ENCODE data around the gene TEX264. TPM values are rescaled to one million over a fixed set of nuclear protein-coding genes. Genes with fewer than 3 reads are reported as not detected.
A peak's percentile ranks its signal among the peaks of the same experiment; 100 is the strongest.

Gene TEX264, protein sequence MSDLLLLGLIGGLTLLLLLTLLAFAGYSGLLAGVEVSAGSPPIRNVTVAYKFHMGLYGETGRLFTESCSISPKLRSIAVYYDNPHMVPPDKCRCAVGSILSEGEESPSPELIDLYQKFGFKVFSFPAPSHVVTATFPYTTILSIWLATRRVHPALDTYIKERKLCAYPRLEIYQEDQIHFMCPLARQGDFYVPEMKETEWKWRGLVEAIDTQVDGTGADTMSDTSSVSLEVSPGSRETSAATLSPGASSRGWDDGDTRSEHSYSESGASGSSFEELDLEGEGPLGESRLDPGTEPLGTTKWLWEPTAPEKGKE
- total RNA-seq (2021) (44.3 and 53.0 TPM in 2 replicates), Bru-seq, nascent RNA (percentile 59 among the genes with signal in this experiment), BruChase-seq, experiment 1, labeled RNA remaining after a 2-hour chase (percentile 56 among the genes with signal in this experiment), BruChase-seq, experiment 2, labeled RNA remaining after a 6-hour chase (percentile 64 among the genes with signal in this experiment)
- long read RNA-seq, transcript TEX264-213 (4 exons, 800 nt), result minor isoform, 10 of 131 reads
- long read RNA-seq, transcript TEX264-201 (5 exons, 1,340 nt), result major isoform, 86 of 131 reads
- long read RNA-seq, partial matches to known transcripts, result 3 of 131 reads
- long read RNA-seq, other reads (novel, unspliced or antisense), result 17 of 131 reads

DNA sequence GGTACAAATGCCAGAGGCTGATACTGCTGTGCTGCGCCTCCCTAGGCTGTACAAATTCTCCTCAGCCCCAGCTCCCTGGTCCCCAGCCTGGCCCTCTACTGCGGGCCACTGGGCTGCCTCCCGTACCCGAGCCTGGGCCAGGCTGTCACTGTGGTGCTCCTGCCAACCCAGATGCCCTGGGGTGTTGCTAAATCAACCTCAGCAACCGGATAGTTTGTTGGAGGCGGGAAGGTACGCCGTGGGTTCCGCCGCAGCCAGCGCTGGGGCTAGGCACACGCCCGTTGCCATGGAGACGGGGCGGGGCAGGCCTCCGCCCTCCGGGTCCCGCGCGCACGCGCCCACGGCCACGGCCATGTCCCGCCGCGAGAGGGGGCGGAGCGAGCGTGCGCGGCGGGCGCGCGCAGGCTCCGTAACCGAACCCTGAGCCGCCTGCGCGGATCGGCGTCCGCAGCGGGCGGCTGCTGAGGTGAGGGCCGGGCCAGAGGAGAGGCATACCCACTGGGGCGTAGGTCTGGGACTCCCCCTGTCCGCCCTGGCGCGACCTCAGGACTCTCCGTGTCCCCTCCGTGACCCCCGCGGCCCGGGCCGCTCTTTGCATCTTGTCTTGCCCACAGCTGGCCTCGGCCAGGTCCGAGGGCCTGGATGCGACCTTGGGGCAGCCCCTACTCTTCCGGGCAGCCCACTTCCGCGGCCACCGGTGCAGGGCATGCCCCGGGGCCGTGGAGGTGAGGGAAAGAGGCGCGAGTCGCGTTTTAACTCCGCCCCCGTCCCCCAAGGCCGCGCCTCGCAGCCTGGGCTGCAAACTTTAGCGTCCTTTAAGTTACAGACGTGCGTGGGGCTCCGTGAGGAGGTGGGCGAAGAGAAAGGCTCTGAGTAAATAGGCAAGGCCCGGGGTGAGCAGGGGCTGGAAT lies at the start of gene TEX264:
Gene TEX264, plus strand, starts transcription at position 430 of the 911 bp plus-strand sequence. CDS start 3,053 bp downstream, outside the sequence.
- H4K20me1 ChIP-seq (ENCODE audit: insufficient read depth), result no peaks in the 10 kb centered on the region
- H3K4me2 ChIP-seq, result peak within 1 kb of the TSS; percentile 81
- ChIA-PET POLR2A (ENCODE audit: unreplicated experiment) (interaction anchor here (0.6 to 1.5 kb wide), 4 partner anchors 10 to 1375 kb away, joined by 3 to 14 read pairs (median 10); partner anchors contain the start of gene DCAF1), CTCF (interaction anchor here (0.7 to 3.2 kb wide), 3 partner anchors 39 to 1055 kb away, joined by 3 to 28 read pairs (median 7); partner anchors contain the start of genes DCAF1 and MAPKAPK3)
- no peaks in the 10 kb centered on the region for H3K9me2 ChIP-seq (ENCODE audit: insufficient read depth)
- intact Hi-C loops (cut with micrococcal nuclease; ENCODE audit: unreplicated experiment), result loop anchor here (1.0 kb wide), 1 partner anchor 34 kb away; no protein-coding TSS in a partner anchor
- H3K79me2 ChIP-seq (ENCODE audit: low read depth), result no peaks in the 10 kb centered on the region
- peak within 1 kb of the TSS; percentile 82 for H3K4me3 ChIP-seq
- H3K27me3 ChIP-seq (ENCODE audit: insufficient read depth, low read depth), result no peaks in the 10 kb centered on the region
- no peak for TF ChIP-seq CTCF (conservative IDR thresholded peaks at IDR 0.05)
- TF ChIP-seq EZH2 (IDR thresholded peaks at IDR 0.05; ENCODE audit: low read depth), result no peak
- peak within 1 kb of the TSS; percentile 95 for H2AFZ ChIP-seq
- peak within 1 kb of the TSS; percentile 47; the same call in 1 of the 2 replicates for H3K27ac ChIP-seq
- H3K4me1 ChIP-seq (replicated peaks; ENCODE audit: insufficient read depth), result peaks cover 18% of the 10 kb centered on the region
- DNase-seq, result peak; percentile 61 to 93
- peaks cover 12% of the 10 kb centered on the region; the same call in 1 of the 2 replicates for H3F3A ChIP-seq (ENCODE audit: insufficient read depth, low read depth)
- H3K36me3 ChIP-seq (ENCODE audit: low read depth), result no peaks in the 10 kb centered on the region
- no TSS peak for BruUV-seq (replicated peaks)
- no peaks in the 10 kb centered on the region for H3K9me3 ChIP-seq (ENCODE audit: insufficient read depth, low read depth)

DNA sequence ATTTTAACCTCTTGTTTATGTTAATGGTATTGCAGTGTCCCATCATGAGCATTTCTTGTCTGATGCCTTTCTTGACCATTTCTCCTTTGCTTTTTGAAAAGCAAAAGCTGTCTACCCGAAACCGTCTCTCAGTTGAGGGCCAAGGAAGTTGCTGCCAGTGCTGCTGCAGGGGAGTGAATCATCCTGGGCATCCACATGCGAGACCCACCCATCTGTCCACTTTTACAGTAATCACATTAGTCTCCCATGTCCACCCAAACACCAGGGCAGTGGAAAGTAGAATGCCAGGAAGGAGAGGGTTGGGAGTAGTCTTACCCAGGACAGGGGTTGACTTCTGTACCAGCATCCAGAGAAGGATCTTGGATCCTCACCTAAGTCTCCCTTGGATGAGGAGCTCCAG lies 48.6 kb upstream of the TEX264 start:
- no peaks in the 10 kb centered on the region for H3K36me3 ChIP-seq (ENCODE audit: low read depth)
- no peaks in the 10 kb centered on the region for H3K27me3 ChIP-seq (ENCODE audit: insufficient read depth, low read depth)
- H3F3A ChIP-seq (ENCODE audit: insufficient read depth, low read depth), result peaks cover 4% of the 10 kb centered on the region; the same call in 1 of the 2 replicates
- H3K4me3 ChIP-seq, result no peak overlapping the region
- POLR2A ChIA-PET (ENCODE audit: unreplicated experiment), result interaction anchor here (0.7 kb wide), 1 partner anchor 1449 kb away, joined by 4 read pairs; no protein-coding TSS in a partner anchor
- no peaks in the 10 kb centered on the region for H4K20me1 ChIP-seq (ENCODE audit: insufficient read depth)
- BruUV-seq (replicated peaks), result no TSS peak
- CTCF ChIA-PET, result interaction anchor here (0.5 kb wide), 1 partner anchor 306 kb away, joined by 3 read pairs; no protein-coding TSS in a partner anchor
- no peak for DNase-seq
- H3K9me2 ChIP-seq (ENCODE audit: insufficient read depth), result no peaks in the 10 kb centered on the region
- peaks cover 12% of the 10 kb centered on the region; the same call in 1 of the 2 replicates for H3K4me1 ChIP-seq (replicated peaks; ENCODE audit: insufficient read depth)
- intact Hi-C loops (cut with micrococcal nuclease; ENCODE audit: unreplicated experiment), result no loop called here
- H2AFZ ChIP-seq, result no peak overlapping the region
- no peaks in the 10 kb centered on the region for H3K79me2 ChIP-seq (ENCODE audit: low read depth)
- no peak overlapping the region for H3K4me2 ChIP-seq
- H3K27ac ChIP-seq, result no peak overlapping the region
- H3K9me3 ChIP-seq (ENCODE audit: insufficient read depth, low read depth), result no peaks in the 10 kb centered on the region
- TF ChIP-seq CTCF (conservative IDR thresholded peaks at IDR 0.05), result no peak
- TF ChIP-seq EZH2 (IDR thresholded peaks at IDR 0.05; ENCODE audit: low read depth), result no peak

Data from PC-9 (cell line).